ENCODE measurements around the gene SAYSD1.

Gene SAYSD1

GRCh38 chr6:39091220-39091619, 23.8 kb downstream of the SAYSD1 start:
- TF ChIP-seq CTCF (IDR thresholded peaks at IDR 0.05) = no peak

- no peak for TF ChIP-seq CTCF (IDR thresholded peaks at IDR 0.05)
These were observed 24.9 kb downstream of the SAYSD1 start for GRCh38 chr6:39090036-39090435.

- TF ChIP-seq CTCF (IDR thresholded peaks at IDR 0.05) = peak; percentile 43
These were observed 26.7 kb downstream of the SAYSD1 start for GRCh38 chr6:39088331-39088730.

GRCh38 chr6:39087197-39087596, 27.8 kb downstream of the SAYSD1 start:
- TF ChIP-seq CTCF (IDR thresholded peaks at IDR 0.05) = no peak

- TF ChIP-seq CTCF (IDR thresholded peaks at IDR 0.05) = no peak
These were observed 28.3 kb downstream of the SAYSD1 start for GRCh38 chr6:39086711-39087110.

- TF ChIP-seq CTCF (IDR thresholded peaks at IDR 0.05) = no peak
These were observed 28.7 kb downstream of the SAYSD1 start for GRCh38 chr6:39086294-39086693.

- TF ChIP-seq CTCF (IDR thresholded peaks at IDR 0.05) = no peak
These were observed 29.7 kb downstream of the SAYSD1 start for GRCh38 chr6:39085129-39085797.

- no peak for TF ChIP-seq CTCF (IDR thresholded peaks at IDR 0.05)
These were observed 30.5 kb downstream of the SAYSD1 start for GRCh38 chr6:39084506-39084905.
